Keratinocyte (primary cell): ENCODE data around the gene RPL31. TPM values are rescaled to one million over a fixed set of nuclear protein-coding genes. Genes with fewer than 3 reads are reported as not detected.

Source experiments
- DNase-seq: peaks from one replicate; pipeline ENCODE4 v3.0.0-alpha.2; 2011; ENCODE audit warnings: low read depth, missing footprints, low spot score
- FAIRE-seq: peaks from 2 replicates; lab custom pipeline; 2011; peaks lifted over from hg19 to GRCh38; lab: Jason Lieb, UNC
- H2AFZ ChIP-seq: 2 replicates; pipeline ENCODE4 v1.6.0; 2012; ENCODE audit warnings: low read length, control low read depth, inconsistent platforms; ENCODE audit not compliant: control insufficient read depth
- H3K27ac ChIP-seq: 2 replicates; pipeline ENCODE4 v1.5.1; 2011; ENCODE audit warnings: low read length; ENCODE audit not compliant: control insufficient read depth, insufficient read depth
- H3K27me3 ChIP-seq: 3 replicates; pipeline ENCODE4 v1.6.0; 2011; ENCODE audit warnings: low read length; ENCODE audit not compliant: control insufficient read depth, insufficient read depth; ENCODE audit errors: extremely low read depth
- H3K36me3 ChIP-seq, 2 experiments: 2 replicates in 1 of 2; 3 replicates in 1 of 2; pipeline ENCODE4 v1.5.1; 2011; ENCODE audit warnings: low read length in 2 of 2, mild to moderate bottlenecking in 1 of 2; ENCODE audit not compliant: control insufficient read depth in 2 of 2, insufficient read depth in 2 of 2; ENCODE audit errors: extremely low read depth in 1 of 2
- H3K4me1 ChIP-seq: 3 replicates; pipeline ENCODE4 v1.5.1; 2011; ENCODE audit warnings: low read length; ENCODE audit not compliant: control insufficient read depth, insufficient read depth; ENCODE audit errors: extremely low read depth
- H3K4me2 ChIP-seq: 3 replicates; pipeline ENCODE4 v1.6.0; 2011; ENCODE audit warnings: low read depth, low read length; ENCODE audit not compliant: control insufficient read depth, insufficient read depth; ENCODE audit errors: extremely low read depth
- H3K4me3 ChIP-seq, 3 experiments: fragments of 200-600 bp in 1 of 3; sonication (generic) in 1 of 3; 2 replicates in 2 of 3; 3 replicates in 1 of 3; pipeline ENCODE4 v1.5.1; 2011 to 2016; ENCODE audit warnings: low read length in 3 of 3, mild to moderate bottlenecking in 3 of 3, control low read depth in 2 of 3, inconsistent platforms in 1 of 3, low read depth in 1 of 3, mixed read lengths in 1 of 3, mixed run types in 1 of 3, moderate library complexity in 1 of 3; ENCODE audit not compliant: control insufficient read depth in 2 of 3, insufficient read depth in 2 of 3; ENCODE audit errors: extremely low read depth in 1 of 3
- H3K79me2 ChIP-seq: 2 replicates; pipeline ENCODE4 v1.6.0; 2012; ENCODE audit warnings: low read length; ENCODE audit not compliant: control insufficient read depth, insufficient read depth
- H3K9ac ChIP-seq: 3 replicates; pipeline ENCODE4 v1.6.0; 2011; ENCODE audit warnings: low read length; ENCODE audit not compliant: control insufficient read depth, insufficient read depth; ENCODE audit errors: extremely low read depth
- H3K9me1 ChIP-seq: 3 replicates; pipeline ENCODE4 v1.6.0; 2011; ENCODE audit warnings: low read length; ENCODE audit not compliant: control insufficient read depth, insufficient read depth; ENCODE audit errors: extremely low read depth
- H3K9me3 ChIP-seq: 2 replicates; pipeline ENCODE4 v1.5.1; 2012; ENCODE audit warnings: low read depth, low read length; ENCODE audit not compliant: control insufficient read depth
- H4K20me1 ChIP-seq: 3 replicates; pipeline ENCODE4 v1.6.0; 2011; ENCODE audit warnings: low read length; ENCODE audit not compliant: control insufficient read depth, insufficient read depth; ENCODE audit errors: extremely low read depth
- EZH2 ChIP-seq: IDR thresholded peaks from one replicate; pipeline ENCODE4 v1.6.1; 2012; ENCODE audit warnings: inconsistent platforms, mild to moderate bottlenecking, low read length, moderate library complexity
- dilution Hi-C: fragments of 300-500 bp; cut with MboI; formaldehyde crosslinking; loops from one replicate; pipeline ENCODE4 v1.7.0; 2020; ENCODE audit warnings: low sequenced_read_pairs; ENCODE audit not compliant: extremely low pct_ligation_motif_present
- polyA plus RNA-seq, 5 experiments: library from polyadenylated mRNA; depleted of rRNA in 3 of 5; stranded (reverse) in 3 of 5; stranded (forward) in 1 of 5; unstranded in 1 of 5; fragments of >200 nt; gene quantifications; 1 replicate in 1 of 5; 2 replicates in 3 of 5; 3 replicates in 1 of 5; pipeline versions ENCODE4 v1.2.1 to v1.2.3, GENCODE V29; 2011 to 2012; ENCODE audit warnings: missing spikeins in 2 of 5, low read depth in 1 of 5, low replicate concordance in 1 of 5
- TF ChIP-seq, protein P1 (sequence below), 3 experiments: IDR thresholded peaks in 1 of 3; conservative IDR thresholded peaks in 1 of 3; optimal IDR thresholded peaks in 1 of 3; 2 replicates in 2 of 3; 3 replicates in 1 of 3; pipeline versions ENCODE3 to v1.5.1; 2011; ENCODE audit warnings: low read length in 3 of 3, mild to moderate bottlenecking in 3 of 3, moderate library complexity in 2 of 3, control low read depth in 1 of 3, inconsistent platforms in 1 of 3; ENCODE audit not compliant: insufficient read depth in 2 of 3; ENCODE audit errors: extremely low read depth in 1 of 3

RPL31 gene
- polyA plus RNA-seq, 1 donor (not counting 4 experiments of a cell fraction or from before 2014, with no cell fraction given), result 2,795 TPM

DNA sequence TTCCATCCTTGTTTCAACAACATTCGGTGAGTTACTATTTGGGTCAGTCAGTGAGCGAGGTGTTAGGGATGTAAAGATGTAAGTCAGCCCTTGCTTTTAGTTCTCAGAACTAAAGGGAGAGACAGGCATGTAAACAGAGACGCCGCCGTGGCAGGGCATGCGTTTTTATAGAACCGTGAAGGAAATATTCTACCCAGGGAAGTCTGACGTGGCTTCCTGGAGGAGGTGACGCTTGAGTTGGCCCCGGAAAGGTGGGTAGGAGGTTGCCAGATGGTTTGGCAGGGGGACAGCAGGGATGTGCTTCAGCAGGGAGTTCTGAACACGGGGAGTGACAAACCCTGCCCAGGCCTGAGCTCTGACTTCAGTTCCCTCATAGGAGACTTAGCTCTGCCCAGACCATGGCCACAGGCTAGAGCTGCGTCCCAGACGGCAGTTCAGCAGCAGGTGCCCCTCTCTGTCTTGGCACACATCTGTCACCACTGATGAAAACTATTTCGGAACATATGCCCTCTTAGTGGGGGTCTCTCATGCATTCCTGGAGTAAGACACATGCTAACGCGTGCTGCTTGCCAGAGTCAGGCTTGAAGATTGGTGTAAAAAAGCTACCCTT is 23.4 kb upstream of the RPL31 start:
- DNase-seq (no peak), FAIRE-seq (no peak)
- Histone ChIP-seq H3K27ac (no peak overlapping the region), H3K79me2 (no peaks in the 10 kb centered on the region), H4K20me1 (no peaks in the 10 kb centered on the region), H3K4me1 (no peaks in the 10 kb centered on the region), H3K36me3 (peaks cover 0 to 55% of the 10 kb centered on the region in 2 experiments), H2AFZ (no peak overlapping the region), H3K9me1 (no peaks in the 10 kb centered on the region), H3K4me3 (no peak overlapping the region), H3K4me2 (no peak overlapping the region), H3K27me3 (no peaks in the 10 kb centered on the region), H3K9ac (no peak overlapping the region), H3K9me3 (no peaks in the 10 kb centered on the region)
- dilution Hi-C loops, result no loop called here
- TF ChIP-seq EZH2, result no peak
- TF ChIP-seq, protein P1, sequence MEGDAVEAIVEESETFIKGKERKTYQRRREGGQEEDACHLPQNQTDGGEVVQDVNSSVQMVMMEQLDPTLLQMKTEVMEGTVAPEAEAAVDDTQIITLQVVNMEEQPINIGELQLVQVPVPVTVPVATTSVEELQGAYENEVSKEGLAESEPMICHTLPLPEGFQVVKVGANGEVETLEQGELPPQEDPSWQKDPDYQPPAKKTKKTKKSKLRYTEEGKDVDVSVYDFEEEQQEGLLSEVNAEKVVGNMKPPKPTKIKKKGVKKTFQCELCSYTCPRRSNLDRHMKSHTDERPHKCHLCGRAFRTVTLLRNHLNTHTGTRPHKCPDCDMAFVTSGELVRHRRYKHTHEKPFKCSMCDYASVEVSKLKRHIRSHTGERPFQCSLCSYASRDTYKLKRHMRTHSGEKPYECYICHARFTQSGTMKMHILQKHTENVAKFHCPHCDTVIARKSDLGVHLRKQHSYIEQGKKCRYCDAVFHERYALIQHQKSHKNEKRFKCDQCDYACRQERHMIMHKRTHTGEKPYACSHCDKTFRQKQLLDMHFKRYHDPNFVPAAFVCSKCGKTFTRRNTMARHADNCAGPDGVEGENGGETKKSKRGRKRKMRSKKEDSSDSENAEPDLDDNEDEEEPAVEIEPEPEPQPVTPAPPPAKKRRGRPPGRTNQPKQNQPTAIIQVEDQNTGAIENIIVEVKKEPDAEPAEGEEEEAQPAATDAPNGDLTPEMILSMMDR (optimal IDR thresholded peaks at IDR 0.05 in 1 of 3, IDR thresholded peaks at IDR 0.05 in 1 of 3, conservative IDR thresholded peaks at IDR 0.05 in 1 of 3; ENCODE audit: extremely low read depth in 1 of 3, insufficient read depth in 2 of 3, low read length in 3 of 3), result no peak

DNA sequence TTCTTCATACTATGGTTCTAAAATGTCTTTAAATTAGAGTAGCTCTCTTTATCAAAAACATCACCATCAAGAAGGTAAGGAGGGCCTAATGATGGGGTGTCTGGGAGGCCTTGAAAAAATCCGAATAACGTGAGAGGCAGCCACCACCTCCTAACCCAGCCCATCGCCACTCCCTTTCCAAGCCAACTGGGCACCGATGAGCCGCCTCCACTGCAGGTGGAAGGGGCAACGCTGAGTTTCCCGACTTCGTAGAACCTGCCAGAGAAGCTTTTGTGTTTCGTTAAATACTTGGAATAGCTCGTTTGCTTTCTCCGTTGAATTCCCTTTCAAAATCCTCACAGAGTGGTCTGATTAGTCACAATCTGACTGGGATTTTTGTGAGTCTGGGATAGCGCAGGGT is 22.0 kb upstream of the RPL31 start:
- dilution Hi-C loops, result no loop called here
- H3K9me3 ChIP-seq, result no peaks in the 10 kb centered on the region
- FAIRE-seq, result no peak

More for the DNA sequence above, 22.0 kb upstream of the RPL31 start:
- no peak overlapping the region for H3K4me3 ChIP-seq
- H3K36me3 ChIP-seq, result peaks cover 0 to 54% of the 10 kb centered on the region in 2 experiments
- H3K27me3 ChIP-seq, result no peaks in the 10 kb centered on the region
- H3K9me1 ChIP-seq, result no peaks in the 10 kb centered on the region
- H3K4me2 ChIP-seq, result no peak overlapping the region
- no peaks in the 10 kb centered on the region for H3K79me2 ChIP-seq
- TF ChIP-seq EZH2, result no peak
- TF ChIP-seq, protein P1 (optimal IDR thresholded peaks at IDR 0.05 in 1 of 3, IDR thresholded peaks at IDR 0.05 in 1 of 3, conservative IDR thresholded peaks at IDR 0.05 in 1 of 3; ENCODE audit: extremely low read depth in 1 of 3, insufficient read depth in 2 of 3, low read length in 3 of 3), result no peak
- no peak overlapping the region for H3K9ac ChIP-seq
- no peaks in the 10 kb centered on the region for H3K4me1 ChIP-seq
- no peak for DNase-seq
- H4K20me1 ChIP-seq, result no peaks in the 10 kb centered on the region
- H2AFZ ChIP-seq, result no peak overlapping the region
- H3K27ac ChIP-seq, result no peak overlapping the region
